ENCODE measurements around the gene GCNT1. TPM values are rescaled to one million over a fixed set of nuclear protein-coding genes. Genes with fewer than 3 reads are reported as not detected.

Gene GCNT1
- total and polyA plus RNA-seq, 2 of the 13 experiments (the other 11 are each of a cell fraction or from before 2014, with no cell fraction given): 0.55 to 1.7 TPM

DNA sequence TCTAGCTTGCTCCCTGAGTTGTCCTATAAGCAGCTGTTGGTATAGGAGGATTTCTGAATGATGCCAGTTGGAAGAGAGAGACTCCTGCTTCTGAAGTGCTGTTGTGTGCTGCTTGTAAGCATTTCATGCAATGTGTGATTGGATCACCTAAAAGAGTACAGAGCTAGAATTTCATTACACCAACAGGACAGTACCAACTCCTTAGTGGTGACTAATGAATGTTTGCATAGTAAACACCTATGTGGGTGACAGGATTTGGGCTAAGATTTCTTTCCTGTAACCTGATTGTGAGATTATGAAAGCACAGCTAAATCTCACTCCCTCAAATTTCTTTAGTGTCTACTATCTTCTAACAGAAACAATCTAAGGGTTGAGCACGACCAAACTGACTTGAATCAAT is 67.0 kb downstream of the GCNT1 start:
- CTCF ChIA-PET (ENCODE audit: low intra/inter-chr PET ratio, low total read pairs): no interaction called here
- no peak for TF ChIP-seq TFAP4 (IDR thresholded peaks at IDR 0.05; ENCODE audit: borderline replicate concordance, low read depth)
- no peak for TF ChIP-seq POLR2G (IDR thresholded peaks at IDR 0.05; ENCODE audit: low read depth, low read length)
- TF ChIP-seq, protein P1, sequence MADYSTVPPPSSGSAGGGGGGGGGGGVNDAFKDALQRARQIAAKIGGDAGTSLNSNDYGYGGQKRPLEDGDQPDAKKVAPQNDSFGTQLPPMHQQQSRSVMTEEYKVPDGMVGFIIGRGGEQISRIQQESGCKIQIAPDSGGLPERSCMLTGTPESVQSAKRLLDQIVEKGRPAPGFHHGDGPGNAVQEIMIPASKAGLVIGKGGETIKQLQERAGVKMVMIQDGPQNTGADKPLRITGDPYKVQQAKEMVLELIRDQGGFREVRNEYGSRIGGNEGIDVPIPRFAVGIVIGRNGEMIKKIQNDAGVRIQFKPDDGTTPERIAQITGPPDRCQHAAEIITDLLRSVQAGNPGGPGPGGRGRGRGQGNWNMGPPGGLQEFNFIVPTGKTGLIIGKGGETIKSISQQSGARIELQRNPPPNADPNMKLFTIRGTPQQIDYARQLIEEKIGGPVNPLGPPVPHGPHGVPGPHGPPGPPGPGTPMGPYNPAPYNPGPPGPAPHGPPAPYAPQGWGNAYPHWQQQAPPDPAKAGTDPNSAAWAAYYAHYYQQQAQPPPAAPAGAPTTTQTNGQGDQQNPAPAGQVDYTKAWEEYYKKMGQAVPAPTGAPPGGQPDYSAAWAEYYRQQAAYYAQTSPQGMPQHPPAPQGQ (CRISPR knock-in tag; IDR thresholded peaks at IDR 0.05; ENCODE audit: borderline replicate concordance): no peak
- TF ChIP-seq UBTF (CRISPR knock-in tag; IDR thresholded peaks at IDR 0.05): no peak
- no peak for TF ChIP-seq RFX3 (CRISPR knock-in tag; IDR thresholded peaks at IDR 0.05)
- TF ChIP-seq KAT7 (CRISPR knock-in tag; IDR thresholded peaks at IDR 0.05; ENCODE audit: borderline replicate concordance): no peak
- TF ChIP-seq U2AF1 (optimal IDR thresholded peaks at IDR 0.05; ENCODE audit: low read depth, low read length): no peak
- TF ChIP-seq SIX1 (CRISPR knock-in tag; IDR thresholded peaks at IDR 0.05; ENCODE audit: borderline replicate concordance): no peak
- no peak for TF ChIP-seq ZNF703 (CRISPR knock-in tag; IDR thresholded peaks at IDR 0.05; ENCODE audit: borderline replicate concordance)
- TF ChIP-seq, protein P2, sequence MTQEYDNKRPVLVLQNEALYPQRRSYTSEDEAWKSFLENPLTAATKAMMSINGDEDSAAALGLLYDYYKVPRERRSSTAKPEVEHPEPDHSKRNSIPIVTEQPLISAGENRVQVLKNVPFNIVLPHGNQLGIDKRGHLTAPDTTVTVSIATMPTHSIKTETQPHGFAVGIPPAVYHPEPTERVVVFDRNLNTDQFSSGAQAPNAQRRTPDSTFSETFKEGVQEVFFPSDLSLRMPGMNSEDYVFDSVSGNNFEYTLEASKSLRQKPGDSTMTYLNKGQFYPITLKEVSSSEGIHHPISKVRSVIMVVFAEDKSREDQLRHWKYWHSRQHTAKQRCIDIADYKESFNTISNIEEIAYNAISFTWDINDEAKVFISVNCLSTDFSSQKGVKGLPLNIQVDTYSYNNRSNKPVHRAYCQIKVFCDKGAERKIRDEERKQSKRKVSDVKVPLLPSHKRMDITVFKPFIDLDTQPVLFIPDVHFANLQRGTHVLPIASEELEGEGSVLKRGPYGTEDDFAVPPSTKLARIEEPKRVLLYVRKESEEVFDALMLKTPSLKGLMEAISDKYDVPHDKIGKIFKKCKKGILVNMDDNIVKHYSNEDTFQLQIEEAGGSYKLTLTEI (CRISPR knock-in tag; conservative IDR thresholded peaks at IDR 0.05): no peak
- TF ChIP-seq, protein P3, sequence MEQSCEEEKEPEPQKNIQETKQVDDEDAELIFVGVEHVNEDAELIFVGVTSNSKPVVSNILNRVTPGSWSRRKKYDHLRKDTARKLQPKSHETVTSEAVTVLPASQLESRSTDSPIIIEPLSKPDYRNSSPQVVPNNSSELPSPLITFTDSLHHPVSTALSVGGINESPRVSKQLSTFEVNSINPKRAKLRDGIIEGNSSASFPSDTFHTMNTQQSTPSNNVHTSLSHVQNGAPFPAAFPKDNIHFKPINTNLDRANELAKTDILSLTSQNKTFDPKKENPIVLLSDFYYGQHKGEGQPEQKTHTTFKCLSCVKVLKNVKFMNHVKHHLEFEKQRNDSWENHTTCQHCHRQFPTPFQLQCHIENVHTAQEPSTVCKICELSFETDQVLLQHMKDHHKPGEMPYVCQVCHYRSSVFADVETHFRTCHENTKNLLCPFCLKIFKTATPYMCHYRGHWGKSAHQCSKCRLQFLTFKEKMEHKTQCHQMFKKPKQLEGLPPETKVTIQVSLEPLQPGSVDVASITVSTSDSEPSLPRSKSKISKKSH (CRISPR knock-in tag; IDR thresholded peaks at IDR 0.05; ENCODE audit: borderline replicate concordance): no peak
- TF ChIP-seq, protein P4, sequence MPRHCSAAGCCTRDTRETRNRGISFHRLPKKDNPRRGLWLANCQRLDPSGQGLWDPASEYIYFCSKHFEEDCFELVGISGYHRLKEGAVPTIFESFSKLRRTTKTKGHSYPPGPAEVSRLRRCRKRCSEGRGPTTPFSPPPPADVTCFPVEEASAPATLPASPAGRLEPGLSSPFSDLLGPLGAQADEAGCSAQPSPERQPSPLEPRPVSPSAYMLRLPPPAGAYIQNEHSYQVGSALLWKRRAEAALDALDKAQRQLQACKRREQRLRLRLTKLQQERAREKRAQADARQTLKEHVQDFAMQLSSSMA (CRISPR knock-in tag; IDR thresholded peaks at IDR 0.05): no peak
- TF ChIP-seq MZF1 (CRISPR knock-in tag; IDR thresholded peaks at IDR 0.05; ENCODE audit: borderline replicate concordance): no peak
- TF ChIP-seq NFYC (CRISPR knock-in tag; IDR thresholded peaks at IDR 0.05): no peak
- no peak for TF ChIP-seq ZSCAN9 (CRISPR knock-in tag; IDR thresholded peaks at IDR 0.05; ENCODE audit: borderline replicate concordance)
- no peak for TF ChIP-seq ARNTL (CRISPR knock-in tag; IDR thresholded peaks at IDR 0.05)

More for the DNA sequence above, 67.0 kb downstream of the GCNT1 start:
- Histone ChIP-seq H4K20me1 (ENCODE audit: insufficient read depth, low read length) (no peaks in the 10 kb centered on the region), H3K9ac (ENCODE audit: insufficient read depth, low read depth, low read length) (no peak overlapping the region), H3K4me1 (ENCODE audit: insufficient read depth, low read length) (no peaks in the 10 kb centered on the region), H3K27me3 (ENCODE audit: control insufficient read depth in 1 of 2, insufficient read depth in 2 of 2, low read length in 2 of 2) (no peaks in the 10 kb centered on the region), H3K79me2 (ENCODE audit: insufficient read depth, low read length) (no peaks in the 10 kb centered on the region), H2AFZ (ENCODE audit: low read length) (no peak overlapping the region), H3K36me3 (replicated peaks in 1 of 2; ENCODE audit: control insufficient read depth in 1 of 2, insufficient read depth in 2 of 2, low read length in 2 of 2) (no peaks in the 10 kb centered on the region), H3K27ac (ENCODE audit: extremely low read length, insufficient read depth, low read length) (no peak overlapping the region), H3K4me3 (replicated peaks in 1 of 3; ENCODE audit: insufficient read depth in 1 of 3, low read depth in 2 of 3, low read length in 3 of 3) (no peak overlapping the region), H3K4me2 (ENCODE audit: low read depth, low read length) (no peak overlapping the region), H3K9me3 (ENCODE audit: low read length) (no peaks in the 10 kb centered on the region)
- FAIRE-seq: no peak
- intact Hi-C loops (cut with micrococcal nuclease; ENCODE audit: unreplicated experiment): no loop called here
- POLR2A ChIA-PET: no interaction called here
- BruUV-seq (replicated peaks): no TSS peak
- ATAC-seq: no peak
- no peak for DNase-seq (ENCODE audit: low spot score)
- WGBS (ENCODE audit: low lambda C conversion rate): 0% methylated on average over 1 of the region's 1 CpG
- in situ Hi-C loops (cut with HindIII; ENCODE audit: extremely low pct_ligation_motif_present, low pct_unique_long_range_greater_than_20kb): no loop called here
